ENCODE measurements around the gene LCE3E.
"Not testable (repeated sequence)": the region's sequence is repeated elsewhere in the genome, so short reads cannot be mapped to it uniquely, and the experiment has no call there.

The LCE3E gene

GRCh38 chr1:152566681-152567080 is at the start of gene LCE3E:
LCE3E (minus strand) TSS chr1:152566780; CDS start chr1:152566208, 572 bp downstream.
- DNase-seq: no peak

DNA sequence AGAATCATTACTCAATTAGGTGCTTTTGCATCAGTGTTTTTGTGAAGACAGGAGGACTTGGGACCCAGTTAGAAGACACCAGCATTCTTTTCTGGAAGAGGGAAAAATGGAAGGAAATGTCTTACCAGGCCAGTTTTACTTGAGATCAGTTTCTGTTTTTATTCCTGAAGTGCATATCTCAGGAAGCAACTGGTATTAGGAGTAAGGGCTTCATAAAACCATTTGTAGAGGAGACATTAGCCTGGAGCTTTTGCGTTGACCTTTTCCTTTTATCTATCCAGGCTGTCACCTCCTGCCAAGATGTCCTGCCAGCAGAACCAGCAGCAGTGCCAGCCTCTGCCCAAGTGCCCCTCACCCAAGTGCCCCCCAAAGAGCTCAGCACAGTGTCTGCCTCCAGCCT is 46.9 kb upstream of the LCE3E start, which contains the start of gene LCE3B:
TSS of gene LCE3B (plus strand) at position 301 of the 400 bp plus-strand sequence. CDS start at position 301, 0 bp downstream.
- DNase-seq: no peak

- DNase-seq: no peak
These were observed 33.4 kb upstream of the LCE3E start, which contains the start of gene LCE3C for GRCh38 chr1:152599934-152600333. LCE3C (plus strand) TSS chr1:152600234; CDS start chr1:152600732, 498 bp downstream.

DNA sequence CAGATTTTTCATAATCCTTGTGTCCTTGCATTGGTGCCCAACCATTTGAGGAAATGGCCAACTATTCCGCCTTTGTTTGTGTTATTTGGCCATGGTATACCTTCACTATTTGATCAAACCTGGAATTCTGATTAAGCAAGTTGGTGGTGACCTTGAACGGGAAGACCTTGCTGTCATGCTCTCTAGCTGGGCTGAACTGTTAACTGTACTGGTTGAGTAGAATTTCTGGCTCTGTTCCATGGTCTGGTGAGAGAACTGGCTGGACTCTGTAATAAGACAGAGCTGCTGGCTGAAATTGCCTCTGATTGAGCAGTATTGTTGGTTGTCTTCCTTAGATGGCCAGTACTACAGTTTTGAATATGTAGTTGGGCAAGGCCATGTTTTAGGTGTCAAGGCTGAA is 30.4 kb upstream of the LCE3E start:
- no peak for DNase-seq

- no peak for DNase-seq
These were observed 19.0 kb upstream of the LCE3E start for GRCh38 chr1:152585586-152585985.

DNA sequence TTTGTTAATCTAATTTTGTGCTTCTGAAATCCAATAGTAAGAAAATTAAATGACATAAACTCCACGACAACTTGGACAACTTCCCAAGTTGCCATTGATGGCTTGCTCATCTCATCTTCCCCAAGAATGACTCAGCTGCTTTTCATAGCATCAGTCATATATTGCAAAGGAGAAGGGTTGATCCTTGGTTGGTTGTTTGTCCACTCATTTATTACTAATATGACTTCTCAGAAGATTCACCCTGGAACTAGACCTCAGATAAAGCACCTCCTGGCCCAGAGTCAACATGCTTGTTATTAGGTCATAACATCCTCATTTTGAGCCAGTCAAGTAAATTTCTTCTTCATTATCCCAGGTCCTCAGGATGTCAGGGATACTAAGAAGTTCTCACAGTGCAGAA is 16.1 kb upstream of the LCE3E start:
- DNase-seq: no peak

DNA sequence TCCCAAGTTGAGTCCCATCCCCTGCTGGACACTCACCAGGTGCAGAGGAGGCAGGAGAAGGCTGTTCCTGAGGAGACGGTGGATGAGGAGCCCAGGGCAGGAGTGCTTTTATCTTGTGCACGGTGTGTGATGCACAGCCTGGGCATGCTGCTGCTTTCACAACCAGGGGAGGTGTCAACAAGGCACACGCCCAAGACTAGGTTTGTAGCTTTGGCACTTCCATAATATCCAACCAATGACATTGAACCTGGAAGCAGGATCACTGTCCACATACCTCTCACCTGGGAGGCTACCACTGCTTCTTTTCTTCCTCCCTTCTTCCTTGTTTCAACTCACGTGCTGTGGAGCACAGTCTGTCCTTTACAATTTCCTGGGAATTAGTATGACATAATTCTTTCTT is 13.9 kb upstream of the LCE3E start, which contains the start of gene LCE3D:
TSS of gene LCE3D (minus strand) at position 84 of the 400 bp plus-strand sequence. CDS start 580 bp downstream, outside the sequence.
- no peak for DNase-seq

DNA sequence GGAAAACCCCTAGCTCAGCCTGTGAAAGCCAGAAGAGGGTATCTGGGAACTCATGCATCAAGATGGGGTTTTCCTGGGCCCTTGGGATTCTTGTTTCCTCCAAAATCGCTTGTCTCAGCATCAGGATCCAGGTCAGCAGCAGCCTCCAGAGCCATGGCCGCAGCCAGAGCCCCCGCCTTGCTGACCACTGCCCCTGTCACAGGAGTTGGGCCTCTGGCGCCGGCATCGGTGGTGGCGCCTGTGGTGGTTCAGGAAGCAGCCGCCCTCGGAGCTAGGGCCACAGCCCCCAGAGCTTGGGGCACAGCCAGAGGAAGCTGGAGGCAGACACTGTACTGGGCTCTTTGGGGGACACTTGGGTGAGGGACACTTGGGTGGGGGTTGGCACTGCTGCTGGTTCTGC is 12.9 kb upstream of the LCE3E start:
- not testable (repeated sequence) for DNase-seq

DNA sequence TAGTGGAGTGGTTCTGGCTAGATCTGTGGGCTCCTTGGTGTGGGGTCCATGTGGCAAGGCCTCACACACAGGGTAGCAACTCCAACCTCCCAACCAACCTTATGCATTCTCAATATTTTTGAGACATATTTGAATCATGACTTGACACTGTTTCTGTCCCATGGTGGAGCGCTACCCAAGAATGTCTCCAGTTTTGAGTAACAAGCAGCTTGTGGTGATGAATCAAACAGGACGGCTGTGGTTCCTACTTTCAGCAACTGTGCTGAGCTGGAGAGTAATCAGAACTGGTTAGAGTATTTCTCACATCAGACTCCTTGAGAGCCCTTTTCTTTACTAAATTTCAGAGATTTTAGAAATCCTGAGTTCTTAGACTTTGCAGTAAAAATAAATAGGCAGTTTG is 10.6 kb upstream of the LCE3E start:
- no peak for DNase-seq

DNA sequence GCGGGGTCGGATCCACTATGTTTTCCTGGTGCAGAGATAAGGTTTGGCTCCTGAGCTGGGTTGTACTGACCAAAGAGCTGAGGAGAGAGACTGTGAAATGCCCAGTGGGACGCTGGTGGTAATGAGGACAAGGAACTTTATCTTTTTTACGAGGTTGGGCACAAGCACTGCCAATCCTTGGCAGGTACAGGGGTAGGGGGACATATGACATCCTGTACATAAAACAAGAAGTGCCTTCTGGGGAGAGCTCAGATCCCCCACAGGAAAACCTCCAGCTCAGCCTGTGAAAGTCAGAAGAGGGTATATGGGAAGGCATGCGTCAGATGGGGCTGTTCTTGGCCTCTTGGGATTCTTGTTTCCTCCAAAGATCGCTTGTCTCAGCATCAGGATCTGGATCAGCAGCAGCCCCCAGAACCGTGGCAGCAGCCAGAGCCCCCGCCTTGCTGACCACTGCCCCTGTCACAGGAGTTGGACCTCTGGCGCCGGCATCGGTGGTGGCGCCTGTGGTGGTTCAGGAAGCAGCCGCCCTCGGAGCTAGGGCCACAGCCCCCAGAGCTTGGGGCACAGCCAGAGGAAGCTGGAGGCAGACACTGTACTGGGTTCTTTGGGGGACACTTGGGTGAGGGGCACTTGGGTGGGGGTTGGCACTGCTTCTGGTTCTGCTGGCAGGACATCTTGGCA is 905 bp downstream of the LCE3E start:
- no peak for DNase-seq

- DNase-seq: no peak
These were observed 1.5 kb downstream of the LCE3E start for GRCh38 chr1:152565115-152565514.

- not testable (repeated sequence) for DNase-seq
These were observed 18.2 kb downstream of the LCE3E start for GRCh38 chr1:152548358-152548757.

GRCh38 chr1:152546704-152547103 is 19.9 kb downstream of the LCE3E start:
- peak; percentile 3 to 7 for DNase-seq

DNA sequence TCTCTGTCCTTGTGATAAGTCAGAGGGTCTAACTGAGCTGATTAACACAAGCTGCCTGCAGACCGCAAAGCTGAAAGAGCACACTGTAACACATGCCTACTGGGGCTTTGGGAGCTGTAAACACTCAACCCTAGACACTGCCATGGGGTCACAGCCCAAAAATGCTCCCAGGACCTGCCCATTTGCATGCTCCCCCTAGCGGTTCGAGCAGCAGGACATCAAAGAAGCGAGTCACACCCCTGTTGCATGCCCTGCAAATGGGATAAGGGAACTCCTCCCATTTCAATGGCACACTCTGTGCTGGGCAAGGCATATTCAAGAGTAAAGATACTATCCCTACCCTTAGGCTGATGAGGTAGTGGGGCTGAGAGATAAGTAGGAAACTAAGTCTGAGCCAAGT is 22.8 kb downstream of the LCE3E start:
- no peak for DNase-seq

- DNase-seq: no peak
These were observed 26.7 kb downstream of the LCE3E start for GRCh38 chr1:152539901-152540300.

GRCh38 chr1:152537496-152537895 is 29.1 kb downstream of the LCE3E start:
- DNase-seq: no peak

GRCh38 chr1:152535774-152536173 is 30.8 kb downstream of the LCE3E start:
- DNase-seq: no peak

- DNase-seq: peak; percentile 25 to 83
These were observed 33.1 kb downstream of the LCE3E start for GRCh38 chr1:152533327-152533938.

- DNase-seq: no peak
These were observed 41.4 kb downstream of the LCE3E start for GRCh38 chr1:152525080-152525641.

DNA sequence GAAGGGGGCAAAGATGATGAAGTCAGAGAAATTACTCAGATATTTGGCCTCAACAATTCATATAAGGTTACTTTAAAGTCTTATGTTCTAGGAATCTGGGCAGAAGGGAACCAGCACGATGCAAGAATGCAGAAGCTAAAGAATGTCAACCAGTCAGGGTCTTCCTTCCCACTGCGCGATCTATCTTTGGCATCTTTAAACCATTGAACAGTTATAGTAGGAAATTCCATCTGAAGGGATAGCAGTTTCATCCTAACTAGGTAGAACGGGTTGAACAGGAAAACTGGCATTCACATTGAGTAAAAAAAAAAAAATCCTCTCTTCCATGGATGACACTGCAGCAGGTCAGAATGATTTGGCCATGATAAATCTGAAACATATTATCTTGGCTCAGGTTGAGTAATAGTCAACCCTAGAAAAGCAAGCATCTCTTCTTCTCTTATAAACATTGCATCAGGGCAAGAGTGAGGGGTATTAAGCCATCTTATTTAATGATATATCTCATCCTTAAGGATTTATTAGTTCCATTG is 46.0 kb downstream of the LCE3E start:
- no peak for DNase-seq

- DNase-seq: peak; percentile 43 to 68
These were observed 46.7 kb downstream of the LCE3E start for GRCh38 chr1:152519851-152520250.

- DNase-seq: peak in 1 of 2 donors; percentile 64
These were observed 49.3 kb downstream of the LCE3E start for GRCh38 chr1:152517237-152517811.

GRCh38 chr1:152516082-152516481 is 50.5 kb downstream of the LCE3E start:
- no peak for DNase-seq

All from inflammatory macrophage treated with lipopolysaccharide for 1 hour (primary cell).